ENCODE data around the gene PALMD.

PALMD gene

GRCh38 chr1:99645699-99646531 is at the start of gene PALMD:
Gene PALMD (plus strand): TSS chr1:99646113. CDS start chr1:99646318, 205 bp downstream.
- Histone ChIP-seq H3K9ac (ENCODE audit: low read length) (no peak within 1 kb of the TSS), H3K4me2 (ENCODE audit: low read depth, low read length) (no peak within 1 kb of the TSS)

GRCh38 chr1:99598738-99599411 is 47.0 kb upstream of the PALMD start:
- Histone ChIP-seq H2AFZ (ENCODE audit: low read length) (no peak overlapping the region), H3K27me3 (replicated peaks; ENCODE audit: insufficient read depth, low read length) (no peaks in the 10 kb centered on the region), H3K9me2 (replicated peaks; ENCODE audit: insufficient read depth, low read length) (no peaks in the 10 kb centered on the region), H3K4me3 (ENCODE audit: low read length) (no peak overlapping the region), H3K79me2 (ENCODE audit: low read length) (no peaks in the 10 kb centered on the region), H4K20me1 (ENCODE audit: insufficient read depth, low read length) (no peaks in the 10 kb centered on the region), H3K9me3 (replicated peaks; ENCODE audit: insufficient read depth, low read length) (no peaks in the 10 kb centered on the region), H3K9ac (ENCODE audit: low read length) (no peak overlapping the region), H3K36me3 (replicated peaks; ENCODE audit: insufficient read depth, low read length) (no peaks in the 10 kb centered on the region), H3F3A (ENCODE audit: insufficient read depth, low read length) (no peaks in the 10 kb centered on the region), H3K27ac (ENCODE audit: low read length) (no peak overlapping the region), H3K4me1 (ENCODE audit: low read length) (no peaks in the 10 kb centered on the region), H3K4me2 (ENCODE audit: low read depth, low read length) (no peak overlapping the region)
- TF ChIP-seq EZH2phosphoT487 (IDR thresholded peaks at IDR 0.05; ENCODE audit: low read length): no peak
- TF ChIP-seq CTCF (IDR thresholded peaks at IDR 0.05; ENCODE audit: low read length): no peak
- TF ChIP-seq EZH2 (optimal IDR thresholded peaks at IDR 0.05; ENCODE audit: low read depth, low read length): no peak
- DNase-seq: no peak

More at GRCh38 chr1:99645699-99646531, at the start of gene PALMD:
- Histone ChIP-seq H3K4me3 (ENCODE audit: low read length) (no peak within 1 kb of the TSS), H3K27ac (ENCODE audit: low read length) (no peak within 1 kb of the TSS), H3K4me1 (ENCODE audit: low read length) (no peaks in the 10 kb centered on the region), H2AFZ (ENCODE audit: low read length) (no peak within 1 kb of the TSS), H3K9me3 (replicated peaks; ENCODE audit: insufficient read depth, low read length) (no peaks in the 10 kb centered on the region), H3K79me2 (ENCODE audit: low read length) (no peaks in the 10 kb centered on the region), H3K27me3 (replicated peaks; ENCODE audit: insufficient read depth, low read length) (no peaks in the 10 kb centered on the region), H3K9me2 (replicated peaks; ENCODE audit: insufficient read depth, low read length) (no peaks in the 10 kb centered on the region), H4K20me1 (ENCODE audit: insufficient read depth, low read length) (no peaks in the 10 kb centered on the region), H3F3A (ENCODE audit: insufficient read depth, low read length) (no peaks in the 10 kb centered on the region), H3K36me3 (replicated peaks; ENCODE audit: insufficient read depth, low read length) (no peaks in the 10 kb centered on the region)
- no peak for TF ChIP-seq EZH2 (optimal IDR thresholded peaks at IDR 0.05; ENCODE audit: low read depth, low read length)
- TF ChIP-seq CTCF (IDR thresholded peaks at IDR 0.05; ENCODE audit: low read length): no peak
- TF ChIP-seq EZH2phosphoT487 (IDR thresholded peaks at IDR 0.05; ENCODE audit: low read length): no peak
- no peak for DNase-seq

GRCh38 chr1:99599678-99600175 is 46.2 kb upstream of the PALMD start:
- Histone ChIP-seq H3K9me2 (replicated peaks; ENCODE audit: insufficient read depth, low read length) (no peaks in the 10 kb centered on the region), H3K4me2 (ENCODE audit: low read depth, low read length) (no peak overlapping the region), H3K9me3 (replicated peaks; ENCODE audit: insufficient read depth, low read length) (no peaks in the 10 kb centered on the region), H3K4me1 (ENCODE audit: low read length) (no peaks in the 10 kb centered on the region), H3K9ac (ENCODE audit: low read length) (no peak overlapping the region), H3K27me3 (replicated peaks; ENCODE audit: insufficient read depth, low read length) (no peaks in the 10 kb centered on the region), H3K27ac (ENCODE audit: low read length) (no peak overlapping the region), H3K79me2 (ENCODE audit: low read length) (no peaks in the 10 kb centered on the region), H3K4me3 (ENCODE audit: low read length) (no peak overlapping the region), H2AFZ (ENCODE audit: low read length) (no peak overlapping the region), H3F3A (ENCODE audit: insufficient read depth, low read length) (no peaks in the 10 kb centered on the region), H4K20me1 (ENCODE audit: insufficient read depth, low read length) (no peaks in the 10 kb centered on the region), H3K36me3 (replicated peaks; ENCODE audit: insufficient read depth, low read length) (no peaks in the 10 kb centered on the region)
- no peak for DNase-seq
- TF ChIP-seq CTCF (IDR thresholded peaks at IDR 0.05; ENCODE audit: low read length) (no peak), EZH2 (optimal IDR thresholded peaks at IDR 0.05; ENCODE audit: low read depth, low read length) (no peak), EZH2phosphoT487 (IDR thresholded peaks at IDR 0.05; ENCODE audit: low read length) (no peak)
